Testis (tissue), 2 donors: ENCODE data around the gene ARHGAP30.

ENCODE experiments used
- POLR2A ChIP-seq: fragments of 450-650 bp; IDR thresholded peaks from one replicate; pipeline ENCODE4 v1.6.1; 2017; ENCODE audit warnings: antibody characterized with exemption, mild to moderate bottlenecking, moderate library complexity
- TF ChIP-seq, protein P1 (sequence below), 3 experiments: fragments of 450-650 bp in 2 of 3; fragments of 200-600 bp in 1 of 3; sonication (generic) in 1 of 3; IDR thresholded peaks; one replicate each; pipeline ENCODE4 v1.5.1; 2016 to 2019; ENCODE audit warnings: antibody characterized with exemption in 3 of 3, mild to moderate bottlenecking in 2 of 3, moderate library complexity in 1 of 3

- TF ChIP-seq, protein P1, sequence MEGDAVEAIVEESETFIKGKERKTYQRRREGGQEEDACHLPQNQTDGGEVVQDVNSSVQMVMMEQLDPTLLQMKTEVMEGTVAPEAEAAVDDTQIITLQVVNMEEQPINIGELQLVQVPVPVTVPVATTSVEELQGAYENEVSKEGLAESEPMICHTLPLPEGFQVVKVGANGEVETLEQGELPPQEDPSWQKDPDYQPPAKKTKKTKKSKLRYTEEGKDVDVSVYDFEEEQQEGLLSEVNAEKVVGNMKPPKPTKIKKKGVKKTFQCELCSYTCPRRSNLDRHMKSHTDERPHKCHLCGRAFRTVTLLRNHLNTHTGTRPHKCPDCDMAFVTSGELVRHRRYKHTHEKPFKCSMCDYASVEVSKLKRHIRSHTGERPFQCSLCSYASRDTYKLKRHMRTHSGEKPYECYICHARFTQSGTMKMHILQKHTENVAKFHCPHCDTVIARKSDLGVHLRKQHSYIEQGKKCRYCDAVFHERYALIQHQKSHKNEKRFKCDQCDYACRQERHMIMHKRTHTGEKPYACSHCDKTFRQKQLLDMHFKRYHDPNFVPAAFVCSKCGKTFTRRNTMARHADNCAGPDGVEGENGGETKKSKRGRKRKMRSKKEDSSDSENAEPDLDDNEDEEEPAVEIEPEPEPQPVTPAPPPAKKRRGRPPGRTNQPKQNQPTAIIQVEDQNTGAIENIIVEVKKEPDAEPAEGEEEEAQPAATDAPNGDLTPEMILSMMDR (IDR thresholded peaks at IDR 0.05), result no peak
- TF ChIP-seq POLR2A, result no peak
Measured at GRCh38 chr1:161089251-161089924, 19.7 kb upstream of the ARHGAP30 start, which contains the start of gene NECTIN4.
